ENCODE measurements around the gene ANK3.

GRCh38 chr10:60316029-60316428 lies 73.6 kb downstream of the ANK3 start:
- TF ChIP-seq CTCF (IDR thresholded peaks at IDR 0.05) (no peak), POLR2A (IDR thresholded peaks at IDR 0.05) (no peak), POLR2AphosphoS5 (IDR thresholded peaks at IDR 0.05) (no peak)

Measured in breast epithelium (tissue), 3 donors.